Epithelial cell of prostate (primary cell): ENCODE data around the gene MRFAP1L1.
"Not testable (repeated sequence)": the region's sequence is repeated elsewhere in the genome, so short reads cannot be mapped to it uniquely, and the experiment has no call there.

Source experiments
- DNase-seq: peaks from one replicate; pipeline ENCODE4 v3.0.0-alpha.2; 2011; ENCODE audit warnings: low read depth, low spot score
- H3K27ac ChIP-seq: fragments of 450-650 bp; 2 replicates; pipeline ENCODE4 v1.5.1; 2017; ENCODE audit warnings: mild to moderate bottlenecking

The MRFAP1L1 gene

GRCh38 chr4:6672541-6673190 lies 37.0 kb downstream of the MRFAP1L1 start:
- DNase-seq, result not testable (repeated sequence)
- H3K27ac ChIP-seq, result peak overlapping the region; percentile 79

GRCh38 chr4:6672131-6672530 lies 37.5 kb downstream of the MRFAP1L1 start:
- no peak for DNase-seq
- H3K27ac ChIP-seq, result no peak overlapping the region

- H3K27ac ChIP-seq, result no peak overlapping the region
- DNase-seq, result no peak
Observed at GRCh38 chr4:6671648-6672047, 38.0 kb downstream of the MRFAP1L1 start.

GRCh38 chr4:6668391-6668790 lies 41.3 kb downstream of the MRFAP1L1 start:
- H3K27ac ChIP-seq, result peak overlapping the region; percentile 62
- peak; percentile 77 for DNase-seq

- DNase-seq, result no peak
- H3K27ac ChIP-seq, result no peak overlapping the region
Observed at GRCh38 chr4:6665320-6665654, 44.4 kb downstream of the MRFAP1L1 start.

GRCh38 chr4:6663596-6664393 lies 45.9 kb downstream of the MRFAP1L1 start:
- no peak for DNase-seq
- no peak overlapping the region for H3K27ac ChIP-seq

GRCh38 chr4:6662591-6662990 lies 47.1 kb downstream of the MRFAP1L1 start:
- no peak overlapping the region for H3K27ac ChIP-seq
- DNase-seq, result no peak

- no peak for DNase-seq
Observed at GRCh38 chr4:6660430-6660829, 49.2 kb downstream of the MRFAP1L1 start.

GRCh38 chr4:6659897-6660296 lies 49.8 kb downstream of the MRFAP1L1 start:
- no peak for DNase-seq
- H3K27ac ChIP-seq, result no peak overlapping the region

More at GRCh38 chr4:6660430-6660829, 49.2 kb downstream of the MRFAP1L1 start:
- H3K27ac ChIP-seq, result no peak overlapping the region

- H3K27ac ChIP-seq, result no peak overlapping the region
- DNase-seq, result no peak
Observed at GRCh38 chr4:6658597-6659075, 51.0 kb downstream of the MRFAP1L1 start.

- no peak for DNase-seq
- H3K27ac ChIP-seq, result no peak overlapping the region
Observed at GRCh38 chr4:6658209-6658595, 51.5 kb downstream of the MRFAP1L1 start.
